Neuron (in vitro differentiated cells): ENCODE measurements around the gene LRP4.
"Not testable (repeated sequence)": the region's sequence is repeated elsewhere in the genome, so short reads cannot be mapped to it uniquely, and the experiment has no call there.

Source experiments
- H2AFZ ChIP-seq: one replicate; pipeline ENCODE4 v1.6.1; 2013; ENCODE audit warnings: low read depth, mild to moderate bottlenecking, inconsistent platforms, low read length, moderate library complexity
- H3K27me3 ChIP-seq: one replicate; pipeline ENCODE4 v1.6.1; 2013; ENCODE audit warnings: low read length; ENCODE audit not compliant: insufficient read depth
- H3K36me3 ChIP-seq: one replicate; pipeline ENCODE4 v1.6.1; 2013; ENCODE audit warnings: low read length; ENCODE audit not compliant: insufficient read depth
- H3K4me1 ChIP-seq: one replicate; pipeline ENCODE4 v1.6.1; 2013; ENCODE audit warnings: low read length; ENCODE audit not compliant: insufficient read depth
- H3K4me3 ChIP-seq: 2 replicates; pipeline ENCODE4 v1.5.1; 2013; ENCODE audit warnings: mild to moderate bottlenecking, low read length, moderate library complexity
- H3K9me3 ChIP-seq: one replicate; pipeline ENCODE4 v1.6.1; 2013; ENCODE audit warnings: low read length

Gene LRP4

GRCh38 chr11:46918083-46918787, at the start of gene LRP4:
Gene LRP4 (minus strand): TSS chr11:46918550. CDS start chr11:46918379, 171 bp downstream.
- Histone ChIP-seq H2AFZ (peak within 1 kb of the TSS; percentile 82), H3K4me1 (peaks cover 45% of the 10 kb centered on the region), H3K36me3 (no peaks in the 10 kb centered on the region), H3K27me3 (no peaks in the 10 kb centered on the region), H3K9me3 (no peaks in the 10 kb centered on the region), H3K4me3 (peak within 1 kb of the TSS; percentile 80)

GRCh38 chr11:46967962-46968361, 49.6 kb upstream of the LRP4 start:
- Histone ChIP-seq H2AFZ (no peak overlapping the region), H3K27me3 (no peaks in the 10 kb centered on the region), H3K4me1 (no peaks in the 10 kb centered on the region), H3K4me3 (no peak overlapping the region), H3K9me3 (peaks cover 3% of the 10 kb centered on the region), H3K36me3 (no peaks in the 10 kb centered on the region)

GRCh38 chr11:46966773-46967172, 48.4 kb upstream of the LRP4 start:
- Histone ChIP-seq H3K4me3 (no peak overlapping the region), H3K4me1 (no peaks in the 10 kb centered on the region), H3K9me3 (peaks cover 3% of the 10 kb centered on the region), H3K27me3 (no peaks in the 10 kb centered on the region), H2AFZ (no peak overlapping the region), H3K36me3 (no peaks in the 10 kb centered on the region)

GRCh38 chr11:46963844-46964243, 45.5 kb upstream of the LRP4 start:
- H3K27me3 ChIP-seq = no peaks in the 10 kb centered on the region
- H3K36me3 ChIP-seq = peaks cover 4% of the 10 kb centered on the region
- no peak overlapping the region for H3K4me3 ChIP-seq
- no peaks in the 10 kb centered on the region for H3K4me1 ChIP-seq
- no peak overlapping the region for H2AFZ ChIP-seq
- H3K9me3 ChIP-seq = peaks cover 3% of the 10 kb centered on the region

- H3K9me3 ChIP-seq, H3K4me3 ChIP-seq, H3K27me3 ChIP-seq, H2AFZ ChIP-seq, H3K4me1 ChIP-seq, H3K36me3 ChIP-seq: not testable (repeated sequence)
Measured at GRCh38 chr11:46961886-46962285, 43.5 kb upstream of the LRP4 start.

GRCh38 chr11:46961041-46961440, 42.7 kb upstream of the LRP4 start:
- Histone ChIP-seq H3K4me3 (no peak overlapping the region), H2AFZ (no peak overlapping the region), H3K9me3 (peaks cover 6% of the 10 kb centered on the region), H3K27me3 (no peaks in the 10 kb centered on the region), H3K36me3 (peaks cover 8% of the 10 kb centered on the region), H3K4me1 (no peaks in the 10 kb centered on the region)

GRCh38 chr11:46958777-46959176, 40.4 kb upstream of the LRP4 start:
- Histone ChIP-seq H3K4me1 (no peaks in the 10 kb centered on the region), H3K4me3 (no peak overlapping the region), H3K9me3 (peaks cover 3% of the 10 kb centered on the region), H2AFZ (no peak overlapping the region), H3K27me3 (no peaks in the 10 kb centered on the region), H3K36me3 (peaks cover 14% of the 10 kb centered on the region)

GRCh38 chr11:46953093-46953492, 34.7 kb upstream of the LRP4 start:
- Histone ChIP-seq H3K4me1 (peaks cover 9% of the 10 kb centered on the region), H3K36me3 (peaks cover 13% of the 10 kb centered on the region), H3K4me3 (no peak overlapping the region), H3K27me3 (no peaks in the 10 kb centered on the region), H2AFZ (no peak overlapping the region), H3K9me3 (no peaks in the 10 kb centered on the region)

GRCh38 chr11:46952553-46952952, 34.2 kb upstream of the LRP4 start:
- H3K27me3 ChIP-seq = no peaks in the 10 kb centered on the region
- H3K4me3 ChIP-seq = no peak overlapping the region
- peaks cover 13% of the 10 kb centered on the region for H3K36me3 ChIP-seq
- H3K4me1 ChIP-seq = peaks cover 14% of the 10 kb centered on the region
- H2AFZ ChIP-seq = no peak overlapping the region
- no peaks in the 10 kb centered on the region for H3K9me3 ChIP-seq

- peaks cover 13% of the 10 kb centered on the region for H3K36me3 ChIP-seq
- no peak overlapping the region for H2AFZ ChIP-seq
- H3K4me3 ChIP-seq = no peak overlapping the region
- H3K4me1 ChIP-seq = peaks cover 21% of the 10 kb centered on the region
- no peaks in the 10 kb centered on the region for H3K27me3 ChIP-seq
- no peaks in the 10 kb centered on the region for H3K9me3 ChIP-seq
Measured at GRCh38 chr11:46951864-46952263, 33.5 kb upstream of the LRP4 start.

- H3K27me3 ChIP-seq = no peaks in the 10 kb centered on the region
- H3K36me3 ChIP-seq = peaks cover 8% of the 10 kb centered on the region
- peaks cover 25% of the 10 kb centered on the region for H3K4me1 ChIP-seq
- H2AFZ ChIP-seq = no peak overlapping the region
- no peaks in the 10 kb centered on the region for H3K9me3 ChIP-seq
- no peak overlapping the region for H3K4me3 ChIP-seq
Measured at GRCh38 chr11:46949297-46949696, 30.9 kb upstream of the LRP4 start.

GRCh38 chr11:46948378-46949131, 30.2 kb upstream of the LRP4 start:
- Histone ChIP-seq H3K36me3 (peaks cover 8% of the 10 kb centered on the region), H3K27me3 (no peaks in the 10 kb centered on the region), H3K4me3 (no peak overlapping the region), H2AFZ (no peak overlapping the region), H3K9me3 (no peaks in the 10 kb centered on the region), H3K4me1 (peaks cover 25% of the 10 kb centered on the region)

- H3K4me3 ChIP-seq = no peak overlapping the region
Measured at GRCh38 chr11:46947399-46948077, 29.2 kb upstream of the LRP4 start.

More at GRCh38 chr11:46947399-46948077, 29.2 kb upstream of the LRP4 start:
- peaks cover 25% of the 10 kb centered on the region for H3K4me1 ChIP-seq
- H3K9me3 ChIP-seq = no peaks in the 10 kb centered on the region
- H2AFZ ChIP-seq = no peak overlapping the region
- H3K36me3 ChIP-seq = peaks cover 11% of the 10 kb centered on the region
- H3K27me3 ChIP-seq = no peaks in the 10 kb centered on the region
